PC-9 (cell line): ENCODE results near the gene CDH22. TPM values are rescaled to one million over a fixed set of nuclear protein-coding genes. Genes with fewer than 3 reads are reported as not detected.

Source experiments
- BruUV-seq: library from RNA; stranded (reverse); fragments of 400-500 nt; replicated peaks from 2 replicates; lab custom pipeline; 2021; lab: Mats Ljungman, UMichigan
- CTCF ChIA-PET: fragments of 300-600 bp; sonication (Branson Sonifier 250); formaldehyde crosslinking; loops from one replicate; lab custom pipeline; 2022; ENCODE audit warnings: antibody characterized with exemption; lab: Charles Lee
- POLR2A ChIA-PET: fragments of 300-600 bp; sonication (Branson Sonifier 250); formaldehyde crosslinking; loops from one replicate; lab custom pipeline; 2022; ENCODE audit warnings: antibody characterized with exemption; ENCODE audit not compliant: unreplicated experiment; lab: Charles Lee
- DNase-seq, 2 experiments: peaks; one replicate each; pipeline versions ENCODE4 v3.0.0 to v3.0.0-alpha.2; 2015 to 2022; ENCODE audit warnings: mixed read lengths in 1 of 2
- H2AFZ ChIP-seq: fragments of 200-600 bp; sonication (generic); 2 replicates; pipeline ENCODE4 v1.8.1; 2017; ENCODE audit warnings: antibody characterized with exemption
- H3F3A ChIP-seq: fragments of 200-600 bp; sonication (generic); 2 replicates; pipeline ENCODE4 v1.8.1; 2017; ENCODE audit warnings: antibody characterized with exemption, mild to moderate bottlenecking, low read depth; ENCODE audit not compliant: insufficient read depth
- H3K27ac ChIP-seq: fragments of 200-600 bp; sonication (generic); 2 replicates; pipeline ENCODE4 v1.6.1; 2016; ENCODE audit warnings: mixed run types
- H3K27me3 ChIP-seq: fragments of 200-600 bp; sonication (generic); 2 replicates; pipeline ENCODE4 v1.6.1; 2016; ENCODE audit warnings: low read depth, mixed run types; ENCODE audit not compliant: insufficient read depth
- H3K36me3 ChIP-seq: fragments of 200-600 bp; sonication (generic); 2 replicates; pipeline ENCODE4 v1.6.1; 2016; ENCODE audit warnings: low read depth, mixed run types
- H3K4me1 ChIP-seq: fragments of 200-600 bp; sonication (generic); replicated peaks from 2 replicates; pipeline ENCODE4 v1.6.1; 2016; ENCODE audit warnings: mixed run types; ENCODE audit not compliant: insufficient read depth
- H3K4me2 ChIP-seq: fragments of 200-600 bp; sonication (generic); 2 replicates; pipeline ENCODE4 v1.6.1; 2017; ENCODE audit warnings: mixed run types
- H3K4me3 ChIP-seq: fragments of 200-600 bp; sonication (generic); 2 replicates; pipeline ENCODE4 v1.6.1; 2016; ENCODE audit warnings: mixed run types
- H3K79me2 ChIP-seq: fragments of 200-600 bp; sonication (generic); 2 replicates; pipeline ENCODE4 v1.6.1; 2017; ENCODE audit warnings: low read depth, mixed run types
- H3K9me2 ChIP-seq: fragments of 200-600 bp; sonication (generic); 2 replicates; pipeline ENCODE4 v1.8.1; 2017; ENCODE audit warnings: mild to moderate bottlenecking; ENCODE audit not compliant: insufficient read depth
- H3K9me3 ChIP-seq: fragments of 200-600 bp; sonication (generic); 2 replicates; pipeline ENCODE4 v1.8.1; 2016; ENCODE audit warnings: low read depth; ENCODE audit not compliant: insufficient read depth
- H4K20me1 ChIP-seq: fragments of 200-600 bp; sonication (generic); 2 replicates; pipeline ENCODE4 v1.8.1; 2017; ENCODE audit not compliant: insufficient read depth
- CTCF ChIP-seq: fragments of 200-600 bp; sonication (generic); conservative IDR thresholded peaks from 2 replicates; pipeline ENCODE4 v1.6.1; 2017; ENCODE audit warnings: mixed run types, antibody characterized with exemption, mild to moderate bottlenecking, moderate library complexity
- EZH2 ChIP-seq: fragments of 200-600 bp; sonication (generic); IDR thresholded peaks from 2 replicates; pipeline ENCODE4 v1.8.0; 2017; ENCODE audit warnings: antibody characterized with exemption, low read depth
- intact Hi-C: fragments of 100-400 bp; cut with micrococcal nuclease; formaldehyde crosslinking; loops from one replicate; pipeline ENCODE4 v1.10.0; 2022; ENCODE audit not compliant: unreplicated experiment
- total RNA-seq: library from RNA; stranded (reverse); gene quantifications from 2 replicates; pipeline ENCODE4 v1.2.3, GENCODE V29; 2021

The CDH22 gene
- total RNA-seq, 1 experiment from 2014 or later, result not detected

- Histone ChIP-seq H3K4me3 (no peak overlapping the region), H2AFZ (no peak overlapping the region), H3F3A (no peaks in the 10 kb centered on the region; the same call in 1 of the 2 replicates), H3K9me3 (no peaks in the 10 kb centered on the region), H3K4me2 (no peak overlapping the region), H3K4me1 (no peaks in the 10 kb centered on the region), H3K27me3 (peaks cover 85% of the 10 kb centered on the region), H4K20me1 (peaks cover 4% of the 10 kb centered on the region; the same call in 1 of the 2 replicates), H3K36me3 (no peaks in the 10 kb centered on the region), H3K79me2 (no peaks in the 10 kb centered on the region), H3K27ac (no peak overlapping the region), H3K9me2 (no peaks in the 10 kb centered on the region)
- intact Hi-C loops, result no loop called here
- TF ChIP-seq EZH2 (no peak), CTCF (no peak)
- CTCF ChIA-PET, result interaction anchor here (0.6 kb wide), 1 partner anchor 111 kb away, joined by 3 read pairs; no protein-coding TSS in a partner anchor
- BruUV-seq, result no TSS peak
- POLR2A ChIA-PET, result no interaction called here
- no peak for DNase-seq
These were observed 3.4 kb upstream of the CDH22 start for GRCh38 chr20:46311719-46312074.

GRCh38 chr20:46311039-46311650, 2.8 kb upstream of the CDH22 start:
- Histone ChIP-seq H3K9me2 (no peaks in the 10 kb centered on the region), H3K9me3 (no peaks in the 10 kb centered on the region), H3K4me3 (no peak overlapping the region), H3F3A (no peaks in the 10 kb centered on the region; the same call in 1 of the 2 replicates), H3K27me3 (peaks cover 85% of the 10 kb centered on the region), H3K4me2 (no peak overlapping the region), H3K36me3 (no peaks in the 10 kb centered on the region), H3K4me1 (no peaks in the 10 kb centered on the region), H3K27ac (no peak overlapping the region), H4K20me1 (peaks cover 4% of the 10 kb centered on the region; the same call in 1 of the 2 replicates), H3K79me2 (no peaks in the 10 kb centered on the region), H2AFZ (no peak overlapping the region)
- CTCF ChIA-PET, result interaction anchor here (0.6 kb wide), 1 partner anchor 112 kb away, joined by 3 read pairs; no protein-coding TSS in a partner anchor
- TF ChIP-seq CTCF (no peak), EZH2 (no peak)
- POLR2A ChIA-PET, result no interaction called here
- no peak for DNase-seq
- intact Hi-C loops, result no loop called here
- BruUV-seq, result no TSS peak

- Histone ChIP-seq H3K27me3 (peaks cover 85% of the 10 kb centered on the region), H3K27ac (no peak overlapping the region), H2AFZ (no peak overlapping the region), H3K36me3 (no peaks in the 10 kb centered on the region), H3K4me3 (no peak overlapping the region), H3F3A (no peaks in the 10 kb centered on the region; the same call in 1 of the 2 replicates), H3K79me2 (no peaks in the 10 kb centered on the region), H4K20me1 (no peaks in the 10 kb centered on the region), H3K4me2 (no peak overlapping the region), H3K9me3 (no peaks in the 10 kb centered on the region), H3K9me2 (no peaks in the 10 kb centered on the region), H3K4me1 (no peaks in the 10 kb centered on the region)
- DNase-seq, result no peak
- POLR2A ChIA-PET, result no interaction called here
- TF ChIP-seq CTCF, result no peak
- no peak for TF ChIP-seq EZH2
- CTCF ChIA-PET, result no interaction called here
- no TSS peak for BruUV-seq
- intact Hi-C loops, result loop anchor here (5.0 kb wide), 1 partner anchor 178 kb away; no protein-coding TSS in a partner anchor
These were observed 1.6 kb upstream of the CDH22 start for GRCh38 chr20:46309945-46310344.
